ENCODE measurements around the gene CCDC17.

CCDC17 gene

GRCh38 chr1:45574105-45574626 lies 49.7 kb downstream of the CCDC17 start:
- no peak for DNase-seq

GRCh38 chr1:45573231-45573804 lies 50.5 kb downstream of the CCDC17 start:
- DNase-seq = no peak

GRCh38 chr1:45570631-45571030 lies 53.2 kb downstream of the CCDC17 start:
- DNase-seq = no peak
